UCSD-AML1 (cell line): ENCODE results near the gene PALLD.

Experiments used
- DNase-seq: peaks from one replicate; lab custom pipeline; 2025; ENCODE audit not compliant: unreplicated experiment; lab: John Stamatoyannopoulos, UW

Gene PALLD

DNA sequence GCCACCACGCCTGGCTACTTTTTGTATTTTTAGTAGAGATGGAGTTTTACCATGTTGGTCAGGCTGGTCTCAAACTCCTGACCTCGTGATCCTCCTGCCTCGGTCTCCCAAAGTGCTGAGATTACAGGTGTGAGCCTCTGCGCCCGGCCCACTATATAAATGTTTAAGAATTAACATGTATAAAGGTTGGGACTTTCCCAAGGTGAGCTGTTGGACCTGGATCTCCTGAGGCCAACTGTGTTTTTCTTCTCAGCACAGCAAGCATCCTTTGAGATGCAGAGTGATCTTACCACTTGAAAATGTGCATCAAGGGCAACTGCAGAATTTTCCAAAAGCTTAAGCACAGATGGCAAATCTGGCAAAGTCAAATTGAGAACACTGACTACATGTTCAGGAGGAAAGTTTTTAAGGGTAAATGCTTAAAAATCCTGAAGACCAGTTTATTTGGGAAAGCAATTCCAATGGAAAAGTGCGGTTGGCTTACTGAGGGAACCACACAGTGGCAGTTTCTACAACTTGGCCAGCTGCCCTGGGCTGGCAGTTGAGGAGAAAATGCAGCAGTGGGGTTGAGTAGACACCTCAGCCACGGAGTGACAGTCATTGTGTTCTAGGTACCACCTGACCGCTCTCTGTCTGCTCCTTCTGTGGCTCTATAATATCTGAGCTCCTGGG lies 344.3 kb downstream of the PALLD start:
- DNase-seq: no peak

DNA sequence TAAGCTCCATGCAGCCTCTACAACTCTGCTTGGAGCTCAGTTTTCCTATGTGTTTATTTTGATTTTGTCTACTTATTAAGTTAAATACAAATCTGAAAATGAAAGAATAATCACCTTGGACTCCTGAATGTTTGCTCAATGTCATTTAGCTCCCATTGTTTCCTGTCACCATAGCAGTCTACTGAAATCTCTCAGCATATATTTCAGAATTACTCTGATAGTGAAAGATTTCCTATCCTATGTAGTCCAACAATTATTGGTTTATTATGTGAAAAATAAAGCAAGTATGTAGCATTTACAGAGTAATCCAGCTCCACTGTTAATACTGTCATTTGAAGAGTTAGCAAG lies 344.8 kb downstream of the PALLD start:
- DNase-seq: no peak

DNA sequence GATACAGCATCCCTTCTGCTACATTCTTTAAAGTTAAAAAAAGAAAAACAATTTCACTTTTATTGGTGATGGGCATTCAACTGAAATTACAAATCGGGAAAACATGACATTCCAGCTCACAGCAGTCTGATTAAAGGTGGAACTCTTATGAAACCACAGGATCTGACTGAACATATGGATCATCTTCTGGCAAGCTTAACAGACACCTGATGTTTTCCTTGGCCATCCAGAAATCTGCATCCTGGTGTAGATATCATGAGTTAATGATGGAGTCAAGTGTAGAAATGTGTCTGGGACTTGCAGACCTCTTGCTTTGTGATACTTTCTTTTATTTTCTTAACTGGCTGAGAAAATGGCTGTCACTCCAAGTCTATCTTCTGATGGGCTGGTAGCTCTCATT lies 345.3 kb downstream of the PALLD start:
- DNase-seq: no peak

DNA sequence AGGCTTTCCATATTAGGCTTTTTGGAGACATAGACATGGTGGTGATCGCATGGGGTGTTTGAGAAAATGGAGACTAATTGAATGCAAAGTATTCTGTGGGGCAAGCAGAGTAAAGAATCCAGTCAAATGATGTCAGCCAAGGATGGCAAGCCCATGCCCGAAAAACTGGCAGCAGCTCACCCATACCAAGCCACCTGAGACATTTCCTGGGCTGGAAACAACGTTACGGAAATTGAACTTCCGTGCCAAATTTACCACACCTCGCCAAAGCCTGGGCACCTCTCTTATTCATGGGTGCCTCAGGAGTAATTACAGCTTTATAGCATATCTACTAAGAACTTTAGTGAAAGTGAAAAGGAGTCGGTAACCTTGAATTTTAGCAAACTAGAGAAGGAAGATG lies 346.8 kb downstream of the PALLD start:
- no peak for DNase-seq

DNA sequence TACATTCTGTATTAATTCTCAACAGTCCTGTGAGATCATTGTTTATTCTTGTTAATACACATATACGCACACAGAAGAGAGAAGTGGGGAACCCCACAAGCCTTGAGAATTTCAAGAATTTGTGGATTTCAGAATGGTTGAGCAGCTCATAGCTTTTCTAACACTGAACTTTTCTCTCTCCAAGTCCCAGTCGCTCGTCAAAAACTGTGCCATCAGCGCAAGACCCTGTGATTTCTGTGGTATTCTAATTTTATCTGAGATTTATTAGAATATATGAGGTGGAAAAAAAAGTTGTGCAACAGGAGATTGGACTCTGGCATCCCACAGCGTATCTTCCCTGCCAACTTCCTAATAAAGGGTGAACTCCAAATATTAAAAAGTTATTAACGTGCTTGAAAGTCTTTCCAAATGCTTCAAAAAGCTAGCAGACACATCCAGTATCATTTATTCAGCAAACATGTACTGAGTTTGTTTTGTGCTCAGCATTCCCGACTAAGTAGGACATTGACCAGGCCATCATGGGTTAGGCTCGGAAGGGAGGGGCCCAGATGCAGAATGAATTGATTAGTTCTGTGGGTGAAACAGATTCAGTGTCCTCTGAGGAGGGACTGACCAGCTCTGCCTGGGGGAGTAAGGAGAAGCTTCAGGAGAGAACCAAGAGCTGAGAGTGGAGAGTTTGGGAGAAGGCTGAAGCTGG lies 347.6 kb downstream of the PALLD start:
- no peak for DNase-seq

GRCh38 chr4:168845897-168846296 lies 349.0 kb downstream of the PALLD start:
- no peak for DNase-seq

DNA sequence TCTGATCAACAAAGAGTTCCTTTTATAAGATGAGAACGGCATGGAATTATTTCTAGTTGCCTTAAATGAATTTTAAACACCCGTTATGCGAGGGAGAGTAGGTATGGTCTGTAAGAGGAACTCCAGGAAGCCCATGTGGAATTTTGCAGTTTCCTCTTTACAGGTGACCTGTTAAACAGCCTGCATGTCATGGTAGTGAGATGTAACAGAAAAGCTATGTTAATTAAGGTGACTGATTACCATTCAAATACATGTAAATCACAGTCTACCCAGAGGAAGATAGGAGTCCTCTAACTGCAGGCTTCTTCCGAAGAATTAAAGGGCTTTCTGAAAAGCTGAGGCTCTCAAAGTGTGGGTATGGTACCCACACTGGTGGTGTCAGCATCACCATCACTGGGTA lies 349.6 kb downstream of the PALLD start:
- DNase-seq: no peak

DNA sequence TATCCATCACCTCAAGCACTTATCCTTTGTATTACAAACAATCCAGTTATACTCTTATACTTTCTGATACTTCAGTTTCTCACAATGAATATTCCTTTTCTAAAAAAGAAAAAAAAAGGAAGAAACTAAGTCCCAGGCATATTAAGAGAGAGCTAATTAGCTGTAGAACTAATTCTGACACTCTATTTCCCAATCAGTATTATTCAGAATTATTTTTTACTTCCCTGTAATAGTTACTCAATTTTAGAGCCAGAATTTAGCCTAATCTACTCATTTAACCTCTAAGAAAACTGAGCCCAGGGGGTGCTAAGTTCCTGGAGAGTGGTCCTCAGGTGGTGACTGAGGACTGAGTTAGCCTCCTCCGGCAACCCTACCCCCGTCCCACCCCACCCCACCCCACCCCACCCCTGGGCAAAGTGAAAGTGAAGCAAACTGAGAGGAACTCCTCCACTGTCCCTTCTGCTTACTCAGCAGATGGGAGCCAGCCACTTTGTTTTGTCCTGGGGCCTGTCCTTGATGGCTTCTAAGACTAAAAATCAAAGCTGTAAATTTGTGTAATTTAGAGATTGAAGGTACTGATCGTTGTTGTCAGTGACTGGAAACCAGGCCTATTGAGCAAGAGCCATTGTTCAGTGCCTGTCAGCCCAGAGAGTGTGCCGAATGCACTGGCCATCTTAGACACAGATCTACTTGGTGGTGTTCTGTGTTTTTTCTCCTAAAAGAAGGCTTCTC lies 351.1 kb downstream of the PALLD start:
- no peak for DNase-seq

GRCh38 chr4:168849030-168849675 lies 352.3 kb downstream of the PALLD start:
- DNase-seq: no peak

GRCh38 chr4:168849997-168850396 lies 353.1 kb downstream of the PALLD start:
- DNase-seq: no peak

DNA sequence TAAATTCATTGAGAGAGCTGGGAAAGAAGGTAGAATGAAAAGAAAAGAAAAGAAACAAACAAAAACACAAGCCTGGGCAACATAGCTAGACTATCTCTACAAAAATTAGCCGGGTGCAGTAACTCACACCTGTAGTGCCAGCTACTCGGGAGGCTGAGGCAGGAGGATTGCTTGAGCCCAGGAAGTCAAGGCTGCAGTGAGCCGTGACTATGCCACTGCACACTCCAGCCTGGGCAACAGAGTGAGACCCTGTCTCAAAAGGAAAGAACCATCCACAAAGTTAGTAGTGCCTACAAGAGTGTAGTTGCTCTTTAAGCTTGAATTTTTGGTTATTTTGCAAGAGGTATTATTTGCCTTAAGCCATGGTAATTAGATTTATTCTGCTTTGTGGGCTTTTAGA lies 355.5 kb downstream of the PALLD start:
- DNase-seq: no peak

GRCh38 chr4:168852933-168853713 lies 356.3 kb downstream of the PALLD start:
- DNase-seq: no peak

- no peak for DNase-seq
These were observed 356.9 kb downstream of the PALLD start for GRCh38 chr4:168853770-168854169.

- DNase-seq: no peak
These were observed 357.6 kb downstream of the PALLD start for GRCh38 chr4:168854350-168854921.

GRCh38 chr4:168856312-168856711 lies 359.5 kb downstream of the PALLD start:
- no peak for DNase-seq

- no peak for DNase-seq
These were observed 360.2 kb downstream of the PALLD start for GRCh38 chr4:168857009-168857408.

- DNase-seq: no peak
These were observed 360.9 kb downstream of the PALLD start for GRCh38 chr4:168857546-168858314.

DNA sequence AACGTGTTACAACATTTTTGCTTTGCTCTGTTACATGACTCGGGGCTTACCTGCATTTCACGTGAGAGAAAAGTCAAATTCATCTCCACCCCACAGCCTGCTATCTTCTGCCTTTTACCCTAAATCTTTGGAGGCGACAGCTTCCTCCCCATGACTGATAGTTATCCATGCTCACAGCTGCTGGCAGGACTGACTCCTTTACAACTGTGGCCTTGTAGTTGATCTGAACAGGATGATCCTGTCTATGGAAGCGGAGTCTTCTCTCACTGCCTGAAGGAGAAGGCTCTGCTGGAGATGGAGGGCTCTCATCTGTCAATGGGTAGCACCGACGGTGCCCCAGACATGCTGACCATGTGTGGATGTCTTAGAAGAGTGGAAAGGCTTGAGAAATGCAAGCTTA lies 362.2 kb downstream of the PALLD start:
- no peak for DNase-seq

DNA sequence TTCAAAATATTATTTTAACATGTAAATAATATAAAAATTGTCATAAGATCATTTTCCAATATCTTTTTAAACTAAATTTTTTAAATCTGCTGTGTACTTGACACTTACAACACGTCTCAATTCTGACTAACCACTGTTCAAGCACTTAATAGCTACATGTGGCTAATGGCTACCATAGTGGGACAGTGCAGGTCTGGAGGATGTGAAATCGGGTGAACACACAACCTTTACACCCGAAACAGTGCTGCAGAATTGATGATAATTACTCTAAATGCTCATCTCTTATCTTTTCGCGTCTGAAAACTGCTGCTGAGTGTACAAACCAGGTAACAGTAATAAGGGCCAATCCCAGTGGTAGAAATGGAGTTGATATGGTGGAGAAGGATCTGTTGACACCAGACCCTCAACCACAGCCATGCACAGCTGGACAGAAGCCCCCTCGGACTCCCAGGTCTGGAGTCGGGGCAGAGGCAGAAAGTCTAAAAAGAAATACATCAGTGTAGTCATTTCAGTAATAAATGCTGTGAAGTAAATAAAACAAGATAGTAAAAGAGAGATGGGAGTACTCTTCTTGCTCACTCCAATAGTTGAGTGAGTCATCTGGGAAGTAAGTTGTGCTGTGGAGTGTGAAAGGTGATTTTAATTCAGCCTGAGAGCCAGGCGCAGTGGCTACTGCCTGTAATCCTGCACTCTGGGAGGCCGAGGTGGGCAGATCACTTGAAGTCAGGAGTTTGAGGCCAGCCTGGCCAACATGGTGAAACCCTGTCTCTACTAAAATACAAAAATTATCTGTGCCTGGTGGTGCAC lies 363.2 kb downstream of the PALLD start:
- no peak for DNase-seq
